HT-29 (cell line): Measurements from ENCODE around the gene RETREG1. TPM values are rescaled to one million over a fixed set of nuclear protein-coding genes. Genes with fewer than 3 reads are reported as not detected.
"Not testable (repeated sequence)": the region's sequence is repeated elsewhere in the genome, so short reads cannot be mapped to it uniquely, and the experiment has no call there.

Source experiments
- DNase-seq: peaks from one replicate; pipeline ENCODE4 v3.0.0-alpha.2; 2015; ENCODE audit warnings: low spot score
- total RNA-seq: library from RNA; depleted of rRNA; stranded (reverse); fragments of >200 nt; shearing (Covaris generic); gene quantifications from 2 replicates; pipeline ENCODE4 v1.2.3, GENCODE V29; 2014

Gene RETREG1
- total RNA-seq, 1 experiment from 2014 or later = 1.6 TPM

- DNase-seq = no peak
These were observed 125.9 kb downstream of the RETREG1 start for GRCh38 chr5:16490911-16491310.

- DNase-seq = peak; percentile 68
These were observed 127.4 kb downstream of the RETREG1 start for GRCh38 chr5:16489322-16489791.

- no peak for DNase-seq
These were observed 129.3 kb downstream of the RETREG1 start for GRCh38 chr5:16487456-16487855.

- DNase-seq = no peak
These were observed 130.1 kb downstream of the RETREG1 start for GRCh38 chr5:16486711-16487111.

- no peak for DNase-seq
These were observed 131.1 kb downstream of the RETREG1 start for GRCh38 chr5:16485656-16486055.

- no peak for DNase-seq
These were observed 132.7 kb downstream of the RETREG1 start for GRCh38 chr5:16484081-16484480.

- no peak for DNase-seq
These were observed 133.4 kb downstream of the RETREG1 start for GRCh38 chr5:16483361-16483760.

- no peak for DNase-seq
These were observed 133.9 kb downstream of the RETREG1 start for GRCh38 chr5:16482891-16483290.

- no peak for DNase-seq
These were observed 135.8 kb downstream of the RETREG1 start for GRCh38 chr5:16480821-16481538.

GRCh38 chr5:16480144-16480543 is 136.7 kb downstream of the RETREG1 start:
- DNase-seq = no peak

- no peak for DNase-seq
These were observed 139.3 kb downstream of the RETREG1 start for GRCh38 chr5:16477541-16477940.

GRCh38 chr5:16476417-16476816 is 140.4 kb downstream of the RETREG1 start:
- DNase-seq = not testable (repeated sequence)

- no peak for DNase-seq
These were observed 145.4 kb downstream of the RETREG1 start for GRCh38 chr5:16471387-16471786.

GRCh38 chr5:16467363-16468219 is 149.2 kb downstream of the RETREG1 start:
- peak; percentile 29 for DNase-seq

GRCh38 chr5:16465544-16466432 is 151.0 kb downstream of the RETREG1 start, which contains the start of gene ZNF622:
Gene ZNF622, minus strand, starts transcription at chr5:16465800. Its CDS starts 135 bp downstream, at chr5:16465665.
- DNase-seq = peak; percentile 97

- DNase-seq = no peak
These were observed 151.9 kb downstream of the RETREG1 start for GRCh38 chr5:16464664-16465543.

- no peak for DNase-seq
These were observed 152.6 kb downstream of the RETREG1 start for GRCh38 chr5:16464231-16464630.

- no peak for DNase-seq
These were observed 155.0 kb downstream of the RETREG1 start for GRCh38 chr5:16461782-16462181.

- no peak for DNase-seq
These were observed 155.8 kb downstream of the RETREG1 start for GRCh38 chr5:16461026-16461425.

GRCh38 chr5:16459451-16459850 is 157.3 kb downstream of the RETREG1 start:
- DNase-seq = no peak
